HG03521 (cell line): ENCODE results near the gene POLR2J2.
A peak's percentile ranks its signal among the peaks of the same experiment; 100 is the strongest.
"Not testable (repeated sequence)": the region's sequence is repeated elsewhere in the genome, so short reads cannot be mapped to it uniquely, and the experiment has no call there.

Source experiments
- ATAC-seq: cut with Tn5 transposase; IDR thresholded peaks from one replicate; pipeline ENCODE4 v1.9.1; 2021; ENCODE audit warnings: mild to moderate bottlenecking, moderate library complexity; ENCODE audit not compliant: unreplicated experiment

POLR2J2 gene

GRCh38 chr7:102671166-102671955, at the start of gene POLR2J2:
Gene POLR2J2, minus strand, starts transcription at chr7:102671663. Its CDS starts 62 bp downstream, at chr7:102671601.
- peak; percentile 79 for ATAC-seq

GRCh38 chr7:102718491-102718890, 47.0 kb upstream of the POLR2J2 start:
- not testable (repeated sequence) for ATAC-seq

- ATAC-seq, result peak; percentile 76
Measured at GRCh38 chr7:102715718-102716117, 44.3 kb upstream of the POLR2J2 start.

- not testable (repeated sequence) for ATAC-seq
Measured at GRCh38 chr7:102714774-102715522, 43.5 kb upstream of the POLR2J2 start.

- peak; percentile 45 for ATAC-seq
Measured at GRCh38 chr7:102713691-102714080, 42.2 kb upstream of the POLR2J2 start.

- peak; percentile 43 for ATAC-seq
Measured at GRCh38 chr7:102713011-102713690, 41.7 kb upstream of the POLR2J2 start.

- ATAC-seq, result not testable (repeated sequence)
Measured at GRCh38 chr7:102698962-102699750, 27.7 kb upstream of the POLR2J2 start.

- not testable (repeated sequence) for ATAC-seq
Measured at GRCh38 chr7:102697642-102698512, 26.4 kb upstream of the POLR2J2 start.

- ATAC-seq, result not testable (repeated sequence)
Measured at GRCh38 chr7:102696009-102696408, 24.5 kb upstream of the POLR2J2 start.

- ATAC-seq, result not testable (repeated sequence)
Measured at GRCh38 chr7:102695033-102695552, 23.6 kb upstream of the POLR2J2 start.

GRCh38 chr7:102694008-102694407, 22.5 kb upstream of the POLR2J2 start:
- ATAC-seq, result not testable (repeated sequence)

- not testable (repeated sequence) for ATAC-seq
Measured at GRCh38 chr7:102690602-102691001, 19.1 kb upstream of the POLR2J2 start.

- peak; percentile 67 for ATAC-seq
Measured at GRCh38 chr7:102689436-102690282, 18.2 kb upstream of the POLR2J2 start.

GRCh38 chr7:102688299-102689036, 17.0 kb upstream of the POLR2J2 start:
- peak; percentile 66 for ATAC-seq

- not testable (repeated sequence) for ATAC-seq
Measured at GRCh38 chr7:102682560-102682959, 11.1 kb upstream of the POLR2J2 start.

GRCh38 chr7:102680780-102681179, 9.3 kb upstream of the POLR2J2 start:
- not testable (repeated sequence) for ATAC-seq

GRCh38 chr7:102675545-102675944, 4.1 kb upstream of the POLR2J2 start:
- ATAC-seq, result not testable (repeated sequence)
